Glutamatergic neuron (in vitro differentiated cells): Measurements from ENCODE around the gene YRDC. TPM values are rescaled to one million over a fixed set of nuclear protein-coding genes. Genes with fewer than 3 reads are reported as not detected.

Source experiments
- DNase-seq: peaks from one replicate; pipeline ENCODE4 v3.0.0; 2022
- H3K27ac Mint-ChIP-seq: one replicate; pipeline ENCODE4 v1.8.0; 2020; ENCODE audit warnings: mild to moderate bottlenecking, mixed read lengths, inconsistent platforms; ENCODE audit not compliant: unreplicated experiment
- H3K27me3 Mint-ChIP-seq: one replicate; pipeline ENCODE4 v1.8.0; 2020; ENCODE audit warnings: mild to moderate bottlenecking, moderate library complexity, mixed read lengths, inconsistent platforms; ENCODE audit not compliant: unreplicated experiment
- H3K36me3 Mint-ChIP-seq: one replicate; pipeline ENCODE4 v1.8.0; 2020; ENCODE audit warnings: mild to moderate bottlenecking, mixed read lengths, inconsistent platforms; ENCODE audit not compliant: unreplicated experiment
- H3K4me1 Mint-ChIP-seq: one replicate; pipeline ENCODE4 v1.8.0; 2020; ENCODE audit warnings: mild to moderate bottlenecking, low read depth, mixed read lengths, inconsistent platforms; ENCODE audit not compliant: unreplicated experiment
- H3K4me3 Mint-ChIP-seq: one replicate; pipeline ENCODE4 v1.8.0; 2020; ENCODE audit warnings: mild to moderate bottlenecking, mixed read lengths, inconsistent platforms; ENCODE audit not compliant: unreplicated experiment
- H3K9me3 Mint-ChIP-seq: one replicate; pipeline ENCODE4 v1.8.0; 2020; ENCODE audit warnings: mild to moderate bottlenecking, moderate library complexity, mixed read lengths, inconsistent platforms; ENCODE audit not compliant: unreplicated experiment
- total RNA-seq: library from RNA; stranded (reverse); fragmentation: NEBNext Ultra II Directional; extraction: Animal tissue kit (Norgen Biotek cat#: 25700); gene quantifications from one replicate; pipeline ENCODE4 v1.2.1, GENCODE V29; 2021; ENCODE audit not compliant: unreplicated experiment
- TF ChIP-seq, protein P1 (sequence below): fragments of 200-600 bp; sonication (generic); IDR thresholded peaks from one replicate; pipeline ENCODE4 v1.5.0; 2021; ENCODE audit not compliant: partially characterized antibody, unreplicated experiment

The YRDC gene
- total RNA-seq, 1 donor from 2014 or later = 14.9 TPM

DNA sequence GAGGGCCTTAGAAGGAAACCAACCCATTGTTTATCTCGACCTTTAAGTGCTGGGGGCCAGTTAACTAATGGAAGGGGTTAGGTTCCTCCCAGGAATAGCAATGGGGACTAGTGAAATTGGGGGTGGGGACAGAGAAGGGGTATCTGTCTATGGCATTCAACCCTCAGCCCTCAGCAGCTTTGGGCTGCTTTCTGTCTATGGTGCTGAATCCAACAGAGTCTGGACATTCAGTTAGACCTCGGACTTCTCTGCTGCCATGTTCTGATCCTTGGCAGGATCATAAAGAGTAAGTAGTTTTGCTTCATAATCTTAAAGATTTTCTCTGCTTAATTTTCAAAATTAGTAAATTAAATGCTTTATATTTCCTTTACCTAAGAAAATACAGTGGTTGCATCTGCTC is 40.5 kb downstream of the YRDC start:
- no peak for DNase-seq
- Mint-ChIP-seq H3K4me3 (no peak overlapping the region), H3K4me1 (peaks cover 11% of the 10 kb centered on the region), H3K27ac (no peak overlapping the region), H3K27me3 (peaks cover 17% of the 10 kb centered on the region), H3K36me3 (no peaks in the 10 kb centered on the region), H3K9me3 (no peaks in the 10 kb centered on the region)
- TF ChIP-seq, protein P1, sequence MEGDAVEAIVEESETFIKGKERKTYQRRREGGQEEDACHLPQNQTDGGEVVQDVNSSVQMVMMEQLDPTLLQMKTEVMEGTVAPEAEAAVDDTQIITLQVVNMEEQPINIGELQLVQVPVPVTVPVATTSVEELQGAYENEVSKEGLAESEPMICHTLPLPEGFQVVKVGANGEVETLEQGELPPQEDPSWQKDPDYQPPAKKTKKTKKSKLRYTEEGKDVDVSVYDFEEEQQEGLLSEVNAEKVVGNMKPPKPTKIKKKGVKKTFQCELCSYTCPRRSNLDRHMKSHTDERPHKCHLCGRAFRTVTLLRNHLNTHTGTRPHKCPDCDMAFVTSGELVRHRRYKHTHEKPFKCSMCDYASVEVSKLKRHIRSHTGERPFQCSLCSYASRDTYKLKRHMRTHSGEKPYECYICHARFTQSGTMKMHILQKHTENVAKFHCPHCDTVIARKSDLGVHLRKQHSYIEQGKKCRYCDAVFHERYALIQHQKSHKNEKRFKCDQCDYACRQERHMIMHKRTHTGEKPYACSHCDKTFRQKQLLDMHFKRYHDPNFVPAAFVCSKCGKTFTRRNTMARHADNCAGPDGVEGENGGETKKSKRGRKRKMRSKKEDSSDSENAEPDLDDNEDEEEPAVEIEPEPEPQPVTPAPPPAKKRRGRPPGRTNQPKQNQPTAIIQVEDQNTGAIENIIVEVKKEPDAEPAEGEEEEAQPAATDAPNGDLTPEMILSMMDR = no peak

DNA sequence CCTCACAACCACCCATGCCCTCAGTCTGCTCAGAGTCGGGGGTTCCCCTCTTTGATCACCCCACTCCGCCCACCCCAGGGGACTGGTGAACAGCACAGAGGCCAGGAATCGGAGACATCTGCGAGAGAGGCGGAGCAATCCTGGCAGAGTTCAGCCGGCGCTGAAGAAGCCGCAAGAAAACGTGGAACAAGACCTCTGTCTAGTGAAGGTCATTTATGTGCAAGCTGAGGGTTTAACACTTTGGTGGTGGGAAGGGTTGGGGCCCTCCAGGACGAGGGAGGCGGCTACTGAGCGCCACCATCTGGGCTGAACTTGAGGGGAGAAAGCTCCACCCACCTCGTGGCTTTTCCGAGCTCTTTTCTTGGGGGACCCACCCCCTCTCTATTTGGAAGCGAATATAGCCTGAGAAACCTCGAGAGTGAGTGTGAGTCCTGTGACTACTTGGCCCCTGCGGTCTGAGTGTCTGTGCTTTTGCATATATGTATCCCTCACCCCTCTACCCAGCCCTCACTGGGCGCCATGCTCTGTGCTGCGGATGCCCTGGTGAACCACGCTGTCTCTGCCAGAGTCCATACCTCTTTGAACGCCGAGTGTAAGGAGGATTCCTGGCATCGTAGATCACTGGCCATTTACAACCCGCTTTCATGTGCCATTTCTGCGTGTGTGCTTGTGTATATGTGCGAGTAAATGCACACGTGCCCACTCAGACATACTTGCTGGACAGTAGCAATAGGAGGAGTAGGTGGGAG is 41.9 kb downstream of the YRDC start:
- Mint-ChIP-seq H3K27me3 (peaks cover 21% of the 10 kb centered on the region), H3K9me3 (no peaks in the 10 kb centered on the region), H3K4me1 (peaks cover 11% of the 10 kb centered on the region), H3K36me3 (no peaks in the 10 kb centered on the region), H3K4me3 (peak overlapping the region; percentile 99), H3K27ac (peak overlapping the region; percentile 54)
- DNase-seq = peak; percentile 33
- TF ChIP-seq, protein P1 = no peak

DNA sequence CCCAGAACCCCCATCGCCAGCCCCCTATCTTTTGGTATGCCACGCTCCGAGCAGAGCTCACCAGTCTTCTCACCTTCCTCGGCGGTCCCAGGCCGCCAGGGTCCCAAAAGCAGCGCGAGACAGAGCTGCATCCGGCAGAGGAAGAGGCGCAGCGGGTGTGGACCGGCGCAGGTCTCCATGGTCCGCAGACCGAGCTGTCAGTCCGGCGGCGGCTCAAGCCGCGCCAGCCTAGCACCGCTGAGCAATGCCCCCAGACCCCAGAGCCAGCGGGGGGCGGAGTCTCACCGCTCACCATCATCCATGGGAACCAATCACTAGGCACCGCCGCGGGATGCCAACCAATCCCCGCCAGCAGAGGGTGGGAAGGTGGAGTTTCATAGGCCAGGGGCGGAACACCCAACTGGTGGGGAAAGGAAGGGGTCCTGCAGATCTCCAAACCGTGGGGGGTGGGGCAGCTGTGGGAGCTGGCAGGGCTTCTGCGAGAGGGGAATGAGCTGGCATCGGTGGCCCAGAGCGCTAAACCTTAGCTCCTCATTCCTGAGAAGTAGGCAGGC is 43.0 kb downstream of the YRDC start, which contains the start of gene EPHA10:
Gene EPHA10 (minus strand): TSS at position 233 of the 554 bp plus-strand sequence. CDS start 54 bp downstream, at position 179.
- DNase-seq = peak; percentile 96
- Mint-ChIP-seq H3K4me3 (peak within 1 kb of the TSS; percentile 99), H3K9me3 (no peaks in the 10 kb centered on the region), H3K4me1 (peaks cover 11% of the 10 kb centered on the region), H3K27me3 (peaks cover 21% of the 10 kb centered on the region), H3K36me3 (no peaks in the 10 kb centered on the region), H3K27ac (peak within 1 kb of the TSS; percentile 54)
- TF ChIP-seq, protein P1 = no peak

DNA sequence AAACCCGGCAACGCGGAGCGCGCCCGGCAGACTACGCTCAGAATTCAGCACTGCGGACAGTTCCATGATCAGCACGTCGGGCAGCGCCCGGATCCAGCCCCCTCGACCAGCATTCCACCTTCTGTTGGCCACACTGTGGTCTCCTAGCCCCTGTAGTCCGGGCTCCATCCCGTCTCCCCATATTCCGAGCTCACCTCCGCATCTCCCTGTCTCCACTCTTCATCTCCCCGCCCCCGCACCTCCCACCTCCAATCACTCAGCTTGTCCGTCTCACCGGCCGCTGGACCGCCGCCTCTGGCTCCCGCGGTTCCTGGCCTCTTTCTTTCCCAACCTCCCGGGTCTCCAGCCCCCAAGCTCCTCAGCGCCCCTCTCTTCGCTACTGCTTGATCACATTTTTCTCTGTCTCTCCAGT is 43.6 kb downstream of the YRDC start:
- peaks cover 20% of the 10 kb centered on the region for H3K27me3 Mint-ChIP-seq
- DNase-seq = peak; percentile 49
- H3K9me3 Mint-ChIP-seq = no peaks in the 10 kb centered on the region
- TF ChIP-seq, protein P1 = no peak
- no peak overlapping the region for H3K27ac Mint-ChIP-seq
- H3K4me1 Mint-ChIP-seq = peaks cover 11% of the 10 kb centered on the region
- H3K36me3 Mint-ChIP-seq = no peaks in the 10 kb centered on the region
- H3K4me3 Mint-ChIP-seq = peak overlapping the region; percentile 99
